ENCODE data around the gene OTOA.
"Not testable (repeated sequence)": the region's sequence is repeated elsewhere in the genome, so short reads cannot be mapped to it uniquely, and the experiment has no call there.

- not testable (repeated sequence) for TF ChIP-seq CTCF (conservative IDR thresholded peaks at IDR 0.05 in 1 of 2, IDR thresholded peaks at IDR 0.05 in 1 of 2; ENCODE audit: extremely low read depth in 1 of 2, insufficient read depth in 1 of 2, low read depth in 1 of 2, low read length in 2 of 2); EZH2 (IDR thresholded peaks at IDR 0.05; ENCODE audit: borderline replicate concordance, low read length)
Measured at GRCh38 chr16:21714369-21714618, 50.5 kb downstream of the OTOA start.

Data from mammary epithelial cell (primary cell).